GM19240 (cell line): Measurements from ENCODE around the gene SH3GL3.

Experiments
- DNase-seq: peaks from one replicate; pipeline ENCODE4 v3.0.0; 2011; ENCODE audit warnings: low spot score; ENCODE audit not compliant: insufficient read length

SH3GL3 gene

GRCh38 chr15:83462026-83462425, 14.9 kb downstream of the SH3GL3 start:
- DNase-seq: no peak

DNA sequence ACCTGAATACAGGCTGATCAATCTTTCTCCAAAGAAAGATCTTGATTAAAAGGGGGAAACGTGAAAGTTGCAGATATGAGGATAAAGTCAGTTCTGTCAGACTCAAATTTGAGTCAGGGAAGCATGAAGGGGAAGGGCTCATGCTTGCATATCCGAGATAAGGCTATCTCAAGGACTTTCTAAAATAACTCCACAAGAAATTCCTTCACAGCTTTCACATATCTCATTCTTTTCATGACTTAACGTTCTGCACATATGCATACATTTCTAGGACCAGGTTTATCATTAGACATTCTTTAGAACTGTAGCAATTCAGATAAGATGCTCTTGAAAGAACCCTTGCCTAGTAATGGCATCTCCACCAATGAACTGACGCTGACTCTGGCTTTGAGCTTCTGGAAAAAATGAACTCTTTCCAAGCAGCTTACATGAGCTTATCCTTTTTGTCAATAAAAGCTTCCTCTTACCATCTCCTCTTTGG, 15.9 kb downstream of the SH3GL3 start:
- DNase-seq: no peak

GRCh38 chr15:83470887-83471286, 23.7 kb downstream of the SH3GL3 start:
- no peak for DNase-seq

DNA sequence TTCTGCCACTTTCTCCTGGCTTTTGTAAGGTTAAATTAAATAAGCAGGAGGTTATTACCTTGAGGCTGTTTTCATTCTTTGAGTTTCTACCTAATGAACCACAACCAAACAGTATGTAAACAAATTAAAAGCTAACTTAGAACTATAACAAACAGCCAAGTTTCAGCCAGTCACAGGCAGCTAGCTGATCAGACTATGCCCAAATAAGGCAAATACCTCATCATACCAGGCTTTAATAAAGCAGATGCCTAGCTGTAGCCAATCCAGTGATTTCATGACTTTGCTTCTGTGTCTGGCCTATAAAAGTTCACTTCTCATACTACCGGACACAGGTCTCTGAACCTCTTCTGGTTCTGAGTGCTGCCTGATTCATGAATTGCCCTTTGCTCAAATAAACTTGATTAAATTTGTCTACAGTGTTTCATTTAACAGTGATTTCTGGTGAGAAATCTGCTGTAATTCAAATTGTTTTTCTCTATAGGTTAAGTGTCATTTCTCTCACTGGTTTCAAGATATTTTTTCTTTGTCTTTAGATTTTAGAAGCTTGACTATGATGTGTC, 24.2 kb downstream of the SH3GL3 start:
- DNase-seq: no peak

DNA sequence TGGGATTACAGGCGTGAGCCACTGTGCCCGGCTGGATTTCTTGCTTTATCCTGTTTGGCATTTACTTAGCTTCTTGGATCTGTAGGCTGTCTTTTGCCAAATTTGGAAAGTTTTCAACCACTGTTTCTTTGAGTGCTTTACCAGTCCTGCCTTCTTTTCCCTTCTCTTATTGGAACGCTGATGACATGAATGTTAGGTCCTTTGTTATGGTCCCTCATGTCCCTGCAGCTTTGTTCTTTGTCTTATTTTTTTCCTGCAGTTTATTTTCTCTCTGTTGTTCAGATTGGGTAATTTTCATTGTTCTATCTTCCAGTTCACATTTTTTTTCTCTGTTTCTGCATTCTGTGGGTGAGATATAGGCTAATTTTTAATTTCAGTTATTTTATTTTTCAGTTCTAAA, 25.0 kb downstream of the SH3GL3 start:
- no peak for DNase-seq

DNA sequence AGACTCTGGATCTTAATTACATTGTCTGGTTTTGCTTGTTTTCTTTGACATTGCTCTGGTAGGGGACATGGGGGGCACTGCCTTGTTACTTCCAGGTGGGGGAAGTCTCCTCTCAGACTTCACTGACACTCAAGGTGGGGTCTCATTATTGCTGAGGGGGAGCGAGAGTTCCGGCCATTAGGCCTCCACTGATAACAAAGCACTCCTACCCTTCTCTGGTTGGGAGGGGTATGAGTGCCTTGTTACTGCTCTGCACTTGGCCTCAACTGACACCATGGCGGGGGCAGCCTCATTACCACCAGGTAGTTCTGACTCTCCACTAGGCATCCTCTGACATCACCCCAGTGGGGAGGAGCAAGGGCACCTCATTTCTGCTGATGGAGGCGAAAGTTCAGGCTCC, 25.7 kb downstream of the SH3GL3 start:
- no peak for DNase-seq

GRCh38 chr15:83474578-83474977, 27.4 kb downstream of the SH3GL3 start:
- no peak for DNase-seq

DNA sequence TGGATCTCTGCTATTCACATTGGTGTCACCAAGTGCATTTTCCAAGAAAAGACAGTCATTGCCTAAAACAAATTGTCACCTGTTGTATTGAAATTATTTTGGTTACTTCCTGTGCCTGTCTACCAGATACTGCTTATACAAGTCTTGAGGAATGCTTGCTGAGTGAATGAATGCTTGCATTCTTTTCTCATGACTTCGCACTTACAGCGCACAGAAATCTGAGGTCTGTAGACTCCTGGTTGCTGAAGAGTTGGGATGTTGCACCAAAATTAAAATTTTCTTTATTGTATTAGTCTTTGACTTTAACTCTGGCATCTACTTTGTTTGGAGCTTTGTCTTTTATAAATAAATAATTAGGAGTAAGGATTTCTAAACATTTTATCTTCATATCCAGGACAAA, 28.4 kb downstream of the SH3GL3 start:
- no peak for DNase-seq

DNA sequence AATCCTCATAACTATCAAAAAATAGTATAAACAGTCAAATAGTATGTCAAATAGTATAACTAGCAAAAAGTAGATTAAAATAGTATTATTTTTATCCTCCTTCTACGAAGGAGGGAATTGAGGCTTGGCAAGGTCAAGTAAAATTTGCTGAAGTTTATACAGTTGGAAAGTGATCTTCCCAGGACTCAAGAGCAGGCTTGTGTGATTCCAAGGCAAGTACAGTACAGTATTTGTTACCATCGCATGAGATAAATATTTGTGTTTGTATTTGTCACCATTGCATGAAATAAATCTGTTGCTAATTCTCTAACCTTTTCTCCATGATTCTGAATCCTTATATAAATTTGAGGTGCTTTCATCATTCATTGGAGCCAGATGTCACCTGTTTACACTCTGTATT, 28.9 kb downstream of the SH3GL3 start:
- no peak for DNase-seq

DNA sequence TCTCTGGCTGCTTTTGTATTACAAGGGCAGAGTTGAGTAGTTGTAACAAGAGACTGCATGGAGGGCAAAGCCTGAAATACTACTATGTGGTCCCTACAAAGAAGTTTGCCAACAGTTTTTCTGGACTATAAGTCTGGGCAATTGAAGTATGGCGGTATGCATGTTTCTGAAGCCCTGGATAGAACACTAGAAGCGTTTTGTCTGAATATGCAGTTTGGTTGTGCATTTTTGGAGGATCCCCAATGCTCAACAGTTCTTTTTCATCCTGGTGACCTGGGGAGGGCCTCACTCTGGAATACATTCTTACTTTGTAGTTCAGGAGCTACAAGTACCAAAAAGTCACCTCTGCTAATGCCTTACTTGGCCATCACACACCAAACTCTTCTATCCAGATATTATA, 29.6 kb downstream of the SH3GL3 start:
- DNase-seq: no peak

DNA sequence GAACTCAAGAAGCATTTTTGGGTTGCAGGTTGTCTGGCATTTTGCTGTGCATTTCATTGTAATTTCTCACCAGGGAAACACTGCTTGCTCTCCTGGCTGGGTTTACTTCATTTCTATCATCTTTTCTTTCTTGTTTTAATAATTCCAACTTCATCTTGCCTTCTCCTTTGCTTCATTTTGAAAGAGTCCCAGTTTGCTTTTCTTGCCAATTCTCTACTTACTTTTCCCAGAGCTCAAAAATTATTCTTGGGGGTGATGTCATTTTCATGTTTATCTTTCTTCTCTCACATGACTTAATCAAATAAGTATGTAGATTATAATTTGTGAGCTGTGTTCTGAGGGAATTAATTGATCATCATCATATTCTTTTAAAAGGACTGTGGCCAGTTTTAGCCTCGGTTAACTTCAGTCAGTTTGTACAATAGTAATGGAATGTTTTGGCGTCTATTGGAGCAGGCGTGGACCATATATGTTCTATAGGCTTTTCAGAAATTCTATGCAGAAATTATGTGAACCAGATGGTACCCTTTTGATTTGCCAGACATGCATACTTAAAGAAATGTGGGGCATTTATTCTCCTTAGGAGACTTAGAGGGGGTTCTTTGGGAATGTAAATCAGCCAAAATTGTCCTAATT, 30.1 kb downstream of the SH3GL3 start:
- DNase-seq: no peak

- no peak for DNase-seq
These were observed 30.8 kb downstream of the SH3GL3 start for GRCh38 chr15:83477808-83478537.

- no peak for DNase-seq
These were observed 36.5 kb downstream of the SH3GL3 start for GRCh38 chr15:83483612-83484011.

- DNase-seq: no peak
These were observed 37.5 kb downstream of the SH3GL3 start for GRCh38 chr15:83484636-83485035.

DNA sequence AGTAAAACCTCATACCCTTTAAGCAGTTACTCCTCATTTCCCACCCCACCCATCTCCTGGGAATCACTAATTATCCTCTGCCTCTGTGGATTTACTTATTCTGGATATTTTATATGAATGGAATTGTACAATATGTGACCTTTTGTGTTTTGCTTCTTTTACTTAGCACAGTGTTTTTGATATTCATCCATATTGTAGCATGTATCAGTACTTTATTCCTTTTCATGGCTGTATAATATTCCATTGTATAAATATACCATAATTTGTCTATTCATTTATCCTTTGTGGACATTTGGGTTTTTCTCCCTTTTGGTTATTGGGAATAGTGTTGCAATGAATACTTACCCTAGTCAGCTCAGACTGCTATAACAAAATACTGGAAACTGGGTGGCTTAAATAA, 39.2 kb downstream of the SH3GL3 start:
- no peak for DNase-seq

GRCh38 chr15:83487519-83487918, 40.4 kb downstream of the SH3GL3 start:
- no peak for DNase-seq

DNA sequence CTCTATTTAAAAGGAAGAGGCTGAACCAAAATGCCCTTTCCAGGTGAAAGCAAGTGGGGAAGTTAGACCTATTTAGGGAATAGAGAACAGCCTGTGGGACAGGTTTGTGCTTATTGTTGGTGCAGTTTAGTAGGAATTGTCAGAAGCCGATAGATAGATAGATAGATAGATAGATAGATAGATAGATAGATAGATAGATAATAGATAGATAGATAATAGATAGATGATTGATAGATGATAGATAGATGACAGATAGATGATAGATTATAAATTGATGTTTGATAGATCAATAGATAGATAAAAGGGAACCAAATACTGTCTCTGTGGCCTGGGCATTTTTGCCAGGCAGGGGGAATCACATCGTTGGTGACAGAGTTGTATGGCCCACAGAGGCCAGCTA, 42.5 kb downstream of the SH3GL3 start:
- no peak for DNase-seq

DNA sequence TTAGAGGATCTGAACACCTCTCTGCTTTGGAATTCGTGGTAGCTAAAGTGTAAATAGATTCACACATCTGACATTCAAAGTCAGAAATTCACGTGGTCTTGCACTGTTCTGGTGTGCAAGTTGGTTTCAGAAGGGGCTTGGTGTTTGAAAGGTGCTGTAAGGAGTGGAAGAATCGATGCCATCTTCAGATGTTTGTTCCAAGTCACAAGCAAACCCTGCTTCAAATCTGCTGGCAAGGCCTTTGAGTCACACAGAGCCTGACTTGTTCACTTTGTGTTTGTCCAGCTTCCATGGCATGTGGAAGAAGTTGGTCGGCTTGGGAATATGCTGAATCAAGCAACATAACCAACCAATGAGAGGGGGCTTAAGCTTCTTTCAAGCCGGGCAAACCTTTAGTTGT, 44.3 kb downstream of the SH3GL3 start:
- DNase-seq: no peak

GRCh38 chr15:83496766-83497165, 49.6 kb downstream of the SH3GL3 start:
- no peak for DNase-seq

GRCh38 chr15:83498374-83498773, 51.2 kb downstream of the SH3GL3 start:
- no peak for DNase-seq

DNA sequence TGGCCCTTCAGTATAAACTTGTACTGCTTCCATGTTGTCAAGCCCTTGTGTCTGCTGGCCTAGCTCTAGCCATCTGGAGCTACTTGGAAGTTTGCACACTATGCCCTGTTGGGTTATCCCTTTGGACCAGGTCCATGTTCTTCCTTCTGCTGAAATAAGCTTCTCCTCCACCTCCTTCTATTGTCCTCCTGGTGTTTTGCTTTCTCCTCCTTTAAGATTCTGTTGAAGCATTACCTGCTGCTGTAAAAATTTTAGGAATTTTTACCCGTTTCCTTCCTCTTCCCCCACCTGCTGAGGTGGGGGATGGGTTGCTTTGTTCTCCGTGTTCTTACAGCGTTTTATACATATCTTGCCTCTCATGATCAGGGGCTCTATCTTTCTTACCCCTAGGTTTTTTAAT, 51.7 kb downstream of the SH3GL3 start:
- no peak for DNase-seq

- DNase-seq: no peak
These were observed 52.3 kb downstream of the SH3GL3 start for GRCh38 chr15:83499476-83499875.
